Stomach (tissue), 4 donors: ENCODE data around the gene ZNRD2.

Experiments used
- CTCF ChIP-seq, 7 experiments: fragments of 450-650 bp in 4 of 7; fragments of 200-600 bp in 3 of 7; sonication (generic) in 3 of 7; IDR thresholded peaks; one replicate each; pipeline ENCODE4 v1.5.1; 2016 to 2019; ENCODE audit warnings: antibody characterized with exemption in 7 of 7, control low read depth in 2 of 7, mild to moderate bottlenecking in 1 of 7
- EP300 ChIP-seq: sonication (generic); formaldehyde crosslinking; IDR thresholded peaks from one replicate; pipeline ENCODE4 v1.6.1; 2017; ENCODE audit warnings: antibody characterized with exemption
- POLR2A ChIP-seq, 4 donors: fragments of 450-650 bp; IDR thresholded peaks; one replicate each; pipeline ENCODE4 v1.6.1; 2016; ENCODE audit warnings: antibody characterized with exemption in 4 of 4, control low read depth in 2 of 4, mild to moderate bottlenecking in 1 of 4, moderate library complexity in 1 of 4
- POLR2AphosphoS5 ChIP-seq, 3 donors: sonication (generic); formaldehyde crosslinking; IDR thresholded peaks; one replicate each; pipeline ENCODE4 v1.6.1; 2016; ENCODE audit warnings: antibody characterized with exemption in 3 of 3

DNA sequence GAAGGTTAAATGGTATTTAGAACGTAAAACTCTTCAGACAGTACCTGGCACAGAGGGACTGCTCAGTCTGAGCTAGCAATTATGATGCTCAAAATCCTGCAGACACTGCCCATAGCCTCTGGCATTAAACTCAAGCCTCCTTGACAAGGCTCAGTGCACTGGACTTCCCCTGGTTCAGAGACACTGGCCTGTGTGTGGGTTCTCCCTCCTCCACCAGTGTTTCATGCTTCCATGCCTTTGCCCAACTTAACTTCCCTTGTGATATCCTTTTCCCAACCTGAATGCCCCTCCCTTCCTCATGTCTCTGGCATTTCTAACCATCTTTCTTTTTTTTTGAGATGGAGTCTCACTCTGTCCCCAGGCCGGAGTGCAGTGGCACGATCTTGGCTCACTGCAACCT lies 21.2 kb upstream of the ZNRD2 start:
- TF ChIP-seq POLR2A (IDR thresholded peaks at IDR 0.05) (no peak), CTCF (IDR thresholded peaks at IDR 0.05) (no peak), EP300 (no peak), POLR2AphosphoS5 (IDR thresholded peaks at IDR 0.05) (no peak)
